Measurements from ENCODE around the gene COL4A6.

COL4A6 gene

DNA sequence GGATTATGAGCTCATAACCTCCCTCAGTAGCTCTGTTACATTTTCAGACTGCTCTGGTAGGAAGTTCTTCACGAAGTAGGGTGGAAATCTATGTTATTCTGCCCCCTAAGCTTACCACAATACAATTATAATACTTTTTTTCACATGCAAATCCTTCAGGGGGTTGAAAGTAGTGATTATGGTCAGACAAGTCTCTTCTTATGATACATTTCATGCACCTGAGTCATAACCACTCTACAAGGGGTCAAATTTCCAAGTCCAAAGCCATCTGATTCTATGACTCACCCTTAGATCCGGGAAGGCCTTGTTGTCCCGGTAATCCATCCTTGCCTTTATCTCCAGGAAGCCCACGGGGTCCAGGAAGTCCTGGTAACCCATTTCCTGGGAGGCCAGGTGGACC is 251.4 kb downstream of the COL4A6 start:
- peak; percentile 59 to 81 for DNase-seq (ENCODE audit: low read depth in 2 of 2)
- TF ChIP-seq, protein P1, sequence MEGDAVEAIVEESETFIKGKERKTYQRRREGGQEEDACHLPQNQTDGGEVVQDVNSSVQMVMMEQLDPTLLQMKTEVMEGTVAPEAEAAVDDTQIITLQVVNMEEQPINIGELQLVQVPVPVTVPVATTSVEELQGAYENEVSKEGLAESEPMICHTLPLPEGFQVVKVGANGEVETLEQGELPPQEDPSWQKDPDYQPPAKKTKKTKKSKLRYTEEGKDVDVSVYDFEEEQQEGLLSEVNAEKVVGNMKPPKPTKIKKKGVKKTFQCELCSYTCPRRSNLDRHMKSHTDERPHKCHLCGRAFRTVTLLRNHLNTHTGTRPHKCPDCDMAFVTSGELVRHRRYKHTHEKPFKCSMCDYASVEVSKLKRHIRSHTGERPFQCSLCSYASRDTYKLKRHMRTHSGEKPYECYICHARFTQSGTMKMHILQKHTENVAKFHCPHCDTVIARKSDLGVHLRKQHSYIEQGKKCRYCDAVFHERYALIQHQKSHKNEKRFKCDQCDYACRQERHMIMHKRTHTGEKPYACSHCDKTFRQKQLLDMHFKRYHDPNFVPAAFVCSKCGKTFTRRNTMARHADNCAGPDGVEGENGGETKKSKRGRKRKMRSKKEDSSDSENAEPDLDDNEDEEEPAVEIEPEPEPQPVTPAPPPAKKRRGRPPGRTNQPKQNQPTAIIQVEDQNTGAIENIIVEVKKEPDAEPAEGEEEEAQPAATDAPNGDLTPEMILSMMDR (IDR thresholded peaks at IDR 0.05; ENCODE audit: low read depth, low read length): no peak
- H3K4me3 ChIP-seq (replicated peaks in 1 of 2; ENCODE audit: low read depth in 2 of 2, low read length in 2 of 2): no peak overlapping the region

DNA sequence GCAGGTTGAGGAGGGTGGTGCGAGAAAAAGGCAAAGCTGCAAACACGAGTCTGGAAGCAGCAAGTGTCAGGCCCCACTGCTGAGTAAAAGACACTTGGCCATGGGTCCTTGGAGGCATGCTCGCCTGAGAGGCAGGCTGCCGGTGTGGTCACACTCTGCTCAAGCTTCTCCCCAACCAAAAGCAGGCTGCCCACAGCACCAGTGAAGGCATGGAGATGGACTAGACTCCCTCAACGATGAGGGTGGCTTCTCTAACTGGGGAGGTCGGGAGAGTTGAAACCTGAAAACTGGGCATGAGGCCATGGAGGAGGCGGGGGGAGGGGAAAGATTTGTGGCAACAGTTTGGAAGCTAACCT is 260.1 kb downstream of the COL4A6 start:
- TF ChIP-seq, protein P1 (IDR thresholded peaks at IDR 0.05; ENCODE audit: low read depth, low read length): no peak
- no peak for DNase-seq (ENCODE audit: low read depth in 2 of 2)
- H3K4me3 ChIP-seq (replicated peaks in 1 of 2; ENCODE audit: low read depth in 2 of 2, low read length in 2 of 2): no peak overlapping the region

DNA sequence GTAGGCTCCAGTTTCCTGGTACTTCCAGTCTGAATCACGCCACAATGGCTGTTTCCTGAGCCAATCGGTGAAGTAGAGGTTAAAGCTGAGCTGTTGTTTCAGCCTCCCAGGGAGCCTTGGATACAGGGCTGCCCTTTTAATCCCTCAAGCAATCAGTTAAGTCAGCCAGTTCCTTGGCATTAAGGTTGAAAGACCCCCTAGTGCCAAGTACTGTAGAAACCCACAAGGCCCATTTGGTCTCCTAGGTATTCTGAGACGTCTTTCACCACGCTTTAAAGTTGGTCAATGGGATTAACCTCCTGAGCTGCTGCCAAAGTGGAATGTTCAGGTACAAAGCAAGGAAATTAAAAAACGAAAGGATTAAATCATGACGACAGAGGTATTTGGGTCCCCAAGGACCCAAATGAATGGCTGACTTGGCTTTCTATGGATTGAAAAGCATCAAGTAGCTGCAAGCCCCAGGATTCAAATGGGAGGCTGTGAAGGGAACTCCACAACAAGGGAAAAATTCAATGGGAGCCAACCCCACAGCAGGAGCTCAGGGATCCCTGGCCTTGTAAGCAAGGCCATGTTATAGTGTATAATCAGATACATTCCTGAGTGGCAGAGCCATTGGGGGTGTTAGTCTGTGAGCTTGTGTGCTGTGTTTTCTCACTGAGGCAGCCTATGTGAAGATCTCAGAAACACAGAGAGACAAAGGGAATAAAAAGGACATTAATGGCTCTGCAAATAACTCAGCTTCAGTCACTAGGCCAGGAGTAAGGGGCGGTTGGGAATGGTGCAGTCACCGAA is 260.7 kb downstream of the COL4A6 start:
- H3K4me3 ChIP-seq (replicated peaks in 1 of 2; ENCODE audit: low read depth in 2 of 2, low read length in 2 of 2): no peak overlapping the region
- no peak for DNase-seq (ENCODE audit: low read depth in 2 of 2)
- TF ChIP-seq, protein P1 (IDR thresholded peaks at IDR 0.05; ENCODE audit: low read depth, low read length): no peak

DNA sequence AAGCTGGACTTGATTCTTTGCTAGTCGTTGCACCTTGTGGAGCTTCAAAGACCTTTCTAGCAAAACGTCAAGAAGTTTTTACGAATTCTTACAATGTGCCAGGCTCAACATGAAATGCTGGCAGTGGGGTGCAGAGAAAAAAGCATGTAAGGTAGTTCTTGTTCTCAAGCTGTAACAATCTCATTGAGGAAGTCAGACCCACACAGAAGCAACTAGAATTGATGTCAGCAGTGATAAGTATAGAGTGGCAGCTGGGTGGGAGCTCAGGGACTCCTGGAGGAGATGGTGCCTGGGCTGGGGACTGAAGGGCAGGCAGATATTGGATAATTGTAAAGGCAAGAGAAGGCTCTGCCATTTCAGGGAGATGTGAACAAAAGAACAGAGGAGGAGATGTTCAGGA is 264.3 kb downstream of the COL4A6 start:
- no peak overlapping the region for H3K4me3 ChIP-seq (replicated peaks in 1 of 2; ENCODE audit: low read depth in 2 of 2, low read length in 2 of 2)
- no peak for DNase-seq (ENCODE audit: low read depth in 2 of 2)
- TF ChIP-seq, protein P1 (IDR thresholded peaks at IDR 0.05; ENCODE audit: low read depth, low read length): no peak

DNA sequence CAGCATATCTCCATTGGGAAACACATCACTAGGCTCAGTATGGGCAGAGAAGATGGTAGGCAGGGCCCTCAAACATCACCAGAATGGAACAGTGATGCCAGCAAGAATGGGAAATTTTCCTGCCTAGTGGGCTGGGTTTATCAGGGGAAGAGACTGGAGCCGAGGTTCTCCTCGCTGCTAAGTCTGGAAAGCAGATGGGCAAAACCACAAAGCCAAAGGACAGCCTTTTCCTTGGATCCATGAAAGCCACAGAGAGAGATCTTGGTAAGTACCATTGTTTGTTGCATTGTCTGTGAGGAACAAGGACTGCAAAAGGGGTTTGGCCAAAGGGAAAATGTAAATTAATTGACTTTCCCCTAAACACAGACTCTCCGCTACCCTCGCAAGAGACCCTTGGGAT is 266.6 kb downstream of the COL4A6 start:
- DNase-seq (ENCODE audit: low read depth in 2 of 2): no peak

DNA sequence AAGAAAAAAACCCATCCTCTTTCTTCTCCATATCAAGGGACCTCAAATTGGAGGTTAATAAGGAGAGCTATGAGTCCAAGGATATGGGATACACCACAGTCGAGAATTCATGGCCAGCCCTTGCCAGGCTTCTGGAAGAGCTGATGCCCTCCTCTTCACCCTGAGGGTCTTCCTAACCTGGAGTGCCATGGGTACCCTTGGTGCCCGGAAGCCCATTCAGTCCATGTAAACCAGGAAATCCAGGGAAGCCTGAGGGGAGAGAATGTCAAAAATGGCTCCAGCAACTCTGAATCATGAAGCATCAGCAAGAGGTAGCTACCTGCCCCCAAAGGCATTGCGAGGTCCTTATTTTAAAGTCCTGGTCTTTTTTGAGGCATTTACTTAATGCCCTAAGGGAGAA is 268.5 kb downstream of the COL4A6 start:
- H3K4me3 ChIP-seq (replicated peaks in 1 of 2; ENCODE audit: low read depth in 2 of 2, low read length in 2 of 2): no peak overlapping the region
- no peak for DNase-seq (ENCODE audit: low read depth in 2 of 2)
- TF ChIP-seq, protein P1 (IDR thresholded peaks at IDR 0.05; ENCODE audit: low read depth, low read length): no peak

More for the DNA sequence above, 266.6 kb downstream of the COL4A6 start:
- no peak overlapping the region for H3K4me3 ChIP-seq (replicated peaks in 1 of 2; ENCODE audit: low read depth in 2 of 2, low read length in 2 of 2)
- TF ChIP-seq, protein P1 (IDR thresholded peaks at IDR 0.05; ENCODE audit: low read depth, low read length): no peak

Data from cardiac fibroblast (primary cell).